ENCODE data around the gene PDE10A. TPM values are rescaled to one million over a fixed set of nuclear protein-coding genes. Genes with fewer than 3 reads are reported as not detected.

PDE10A gene
- total and polyA plus RNA-seq, 7 experiments from 2014 or later: not detected

- Histone ChIP-seq H3K36me3 (ENCODE audit: control insufficient read depth in 2 of 3, insufficient read depth in 3 of 3, low read length in 3 of 3) (no peaks in the 10 kb centered on the region), H3K4me1 (ENCODE audit: control insufficient read depth in 2 of 2, insufficient read depth in 2 of 2, low read length in 2 of 2) (no peaks in the 10 kb centered on the region), H3K9me3 (ENCODE audit: control insufficient read depth in 2 of 3, low read length in 3 of 3) (no peaks in the 10 kb centered on the region), H3K27ac (ENCODE audit: low read depth, low read length) (no peak overlapping the region), H3K27me3 (ENCODE audit: control insufficient read depth in 2 of 2, insufficient read depth in 2 of 2, low read length in 2 of 2) (no peaks in the 10 kb centered on the region), H3K4me3 (ENCODE audit: low read length) (no peak overlapping the region)
- ATAC-seq (no peak), DNase-seq (no peak)
- ChIA-PET CTCF (no interaction called here), POLR2A (no interaction called here)
- intact Hi-C loops (cut with micrococcal nuclease): no loop called here
- H3K27me3 Mint-ChIP-seq: no peaks in the 10 kb centered on the region
- H3K4me1 Mint-ChIP-seq: no peaks in the 10 kb centered on the region
- H3K36me3 Mint-ChIP-seq: no peaks in the 10 kb centered on the region
- no peak overlapping the region for H3K27ac Mint-ChIP-seq
- peaks cover 0 to 11% (median 0%) of the 10 kb centered on the region in 11 donors for H3K9me3 Mint-ChIP-seq
- H3K4me3 Mint-ChIP-seq: no peak overlapping the region
These were observed 279.7 kb downstream of the PDE10A start for GRCh38 chr6:165383323-165383722.

DNA sequence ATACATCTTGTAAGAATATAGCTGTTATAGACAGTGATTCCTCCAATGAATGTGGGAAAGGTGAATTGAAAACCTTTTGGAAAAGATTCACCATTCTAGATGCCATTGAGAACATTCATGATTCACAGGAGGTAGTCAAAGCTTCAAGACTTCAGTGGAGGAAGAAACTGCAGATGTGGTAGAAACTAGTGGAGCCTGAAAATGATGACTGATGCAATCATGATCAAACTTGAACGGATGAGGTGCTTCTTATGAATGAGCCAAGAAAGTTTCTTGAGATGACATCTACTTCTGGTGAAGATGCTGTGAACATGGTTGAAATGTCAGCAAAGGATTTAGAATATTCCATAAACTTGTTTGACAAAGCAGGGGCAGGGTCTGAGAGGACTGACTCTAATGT is 286.9 kb downstream of the PDE10A start:
- H3K36me3 ChIP-seq (ENCODE audit: control insufficient read depth in 2 of 3, insufficient read depth in 3 of 3, low read length in 3 of 3): no peaks in the 10 kb centered on the region
- Mint-ChIP-seq H3K27ac (no peak overlapping the region), H3K4me1 (no peaks in the 10 kb centered on the region), H3K27me3 (no peaks in the 10 kb centered on the region), H3K4me3 (no peak overlapping the region), H3K9me3 (peaks cover 0 to 7% (median 0%) of the 10 kb centered on the region in 11 donors), H3K36me3 (no peaks in the 10 kb centered on the region)
- POLR2A ChIA-PET: no interaction called here
- no peak overlapping the region for H3K4me3 ChIP-seq (ENCODE audit: low read length)
- intact Hi-C loops (cut with micrococcal nuclease): no loop called here
- ATAC-seq (no peak), DNase-seq (no peak)
- no peak overlapping the region for H3K27ac ChIP-seq (ENCODE audit: low read depth, low read length)
- no peaks in the 10 kb centered on the region for H3K27me3 ChIP-seq (ENCODE audit: control insufficient read depth in 2 of 2, insufficient read depth in 2 of 2, low read length in 2 of 2)
- no peaks in the 10 kb centered on the region for H3K9me3 ChIP-seq (ENCODE audit: control insufficient read depth in 2 of 3, low read length in 3 of 3)
- no peaks in the 10 kb centered on the region for H3K4me1 ChIP-seq (ENCODE audit: control insufficient read depth in 2 of 2, insufficient read depth in 2 of 2, low read length in 2 of 2)
- CTCF ChIA-PET: interaction anchor here (0.5 kb wide), 1 partner anchor 920 kb away, joined by 3 read pairs; no protein-coding TSS in a partner anchor

DNA sequence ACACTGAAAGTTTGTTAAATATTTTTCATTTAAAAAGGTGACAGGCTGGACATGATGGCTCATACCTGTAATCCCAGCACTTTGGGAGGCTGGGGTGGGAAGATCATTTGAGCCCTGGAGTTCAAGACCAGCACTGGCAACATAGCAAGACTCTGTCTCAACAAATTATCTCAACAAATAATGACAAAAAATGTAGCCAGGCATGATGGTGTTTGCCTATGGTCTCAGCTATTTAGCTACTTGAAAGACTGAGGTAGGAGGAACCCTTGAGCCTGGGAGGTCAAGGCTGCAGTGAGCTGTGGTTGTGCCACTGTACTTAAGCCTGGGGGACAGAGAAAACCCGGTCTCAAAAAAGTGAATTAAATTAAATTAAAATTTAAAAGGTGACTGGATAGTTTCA is 297.7 kb downstream of the PDE10A start:
- CTCF ChIA-PET: no interaction called here
- no peaks in the 10 kb centered on the region for H3K4me1 Mint-ChIP-seq
- H3K27me3 Mint-ChIP-seq: peaks cover 0 to 4% (median 0%) of the 10 kb centered on the region in 5 donors
- H3K4me1 ChIP-seq (ENCODE audit: control insufficient read depth in 2 of 2, insufficient read depth in 2 of 2, low read length in 2 of 2): no peaks in the 10 kb centered on the region
- peaks cover 0 to 6% (median 0%) of the 10 kb centered on the region in 5 donors for H3K36me3 Mint-ChIP-seq
- no peak for DNase-seq
- peaks cover 3 to 33% (median 11%) of the 10 kb centered on the region in 11 donors for H3K9me3 Mint-ChIP-seq
- H3K27ac ChIP-seq (ENCODE audit: low read depth, low read length): no peak overlapping the region
- no peak overlapping the region for H3K4me3 ChIP-seq (ENCODE audit: low read length)
- no peak overlapping the region for H3K4me3 Mint-ChIP-seq
- no peaks in the 10 kb centered on the region for H3K36me3 ChIP-seq (ENCODE audit: control insufficient read depth in 2 of 3, insufficient read depth in 3 of 3, low read length in 3 of 3)
- intact Hi-C loops (cut with micrococcal nuclease): no loop called here
- POLR2A ChIA-PET: no interaction called here
- H3K27ac Mint-ChIP-seq: no peak overlapping the region
- H3K9me3 ChIP-seq (ENCODE audit: control insufficient read depth in 2 of 3, low read length in 3 of 3): no peaks in the 10 kb centered on the region
- ATAC-seq: no peak
- no peaks in the 10 kb centered on the region for H3K27me3 ChIP-seq (ENCODE audit: control insufficient read depth in 2 of 2, insufficient read depth in 2 of 2, low read length in 2 of 2)

GRCh38 chr6:165345700-165346099 is 317.3 kb downstream of the PDE10A start:
- ChIA-PET CTCF (no interaction called here), POLR2A (no interaction called here)
- H3K9me3 ChIP-seq (ENCODE audit: control insufficient read depth in 2 of 3, low read length in 3 of 3): no peaks in the 10 kb centered on the region
- intact Hi-C loops (cut with micrococcal nuclease): no loop called here
- Mint-ChIP-seq H3K9me3 (peaks cover 4 to 16% (median 10%) of the 10 kb centered on the region in 11 donors), H3K4me1 (no peaks in the 10 kb centered on the region), H3K27me3 (no peaks in the 10 kb centered on the region), H3K4me3 (no peak overlapping the region), H3K36me3 (peaks cover 0 to 4% (median 0%) of the 10 kb centered on the region in 5 donors), H3K27ac (no peak overlapping the region)
- no peaks in the 10 kb centered on the region for H3K27me3 ChIP-seq (ENCODE audit: control insufficient read depth in 2 of 2, insufficient read depth in 2 of 2, low read length in 2 of 2)
- no peaks in the 10 kb centered on the region for H3K36me3 ChIP-seq (ENCODE audit: control insufficient read depth in 2 of 3, insufficient read depth in 3 of 3, low read length in 3 of 3)
- no peaks in the 10 kb centered on the region for H3K4me1 ChIP-seq (ENCODE audit: control insufficient read depth in 2 of 2, insufficient read depth in 2 of 2, low read length in 2 of 2)
- ATAC-seq (no peak), DNase-seq (no peak)
- no peak overlapping the region for H3K27ac ChIP-seq (ENCODE audit: low read depth, low read length)
- no peak overlapping the region for H3K4me3 ChIP-seq (ENCODE audit: low read length)

DNA sequence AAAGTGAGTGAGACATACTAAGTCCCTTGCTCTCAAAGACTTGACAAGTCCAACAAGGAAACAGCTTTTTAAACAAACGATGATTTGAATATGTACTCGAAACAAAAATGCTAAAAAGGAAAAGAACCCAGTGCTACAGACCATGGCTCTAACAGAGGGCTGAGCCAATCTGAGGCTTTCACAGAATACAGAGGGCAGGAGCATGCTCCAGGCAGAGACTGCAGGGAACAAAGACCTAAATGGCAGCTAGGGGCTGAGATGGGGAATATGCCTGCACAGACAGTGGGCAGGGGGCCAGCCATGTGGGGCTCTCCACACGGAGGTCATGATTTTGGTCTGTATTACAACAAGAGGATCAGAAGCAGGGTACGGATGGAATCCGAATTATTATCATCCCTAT is 322.5 kb downstream of the PDE10A start:
- Histone ChIP-seq H3K9me3 (ENCODE audit: control insufficient read depth in 2 of 3, low read length in 3 of 3) (no peaks in the 10 kb centered on the region), H3K27me3 (ENCODE audit: control insufficient read depth in 2 of 2, insufficient read depth in 2 of 2, low read length in 2 of 2) (no peaks in the 10 kb centered on the region), H3K4me1 (ENCODE audit: control insufficient read depth in 2 of 2, insufficient read depth in 2 of 2, low read length in 2 of 2) (no peaks in the 10 kb centered on the region), H3K4me3 (ENCODE audit: low read length) (no peak overlapping the region), H3K36me3 (ENCODE audit: control insufficient read depth in 2 of 3, insufficient read depth in 3 of 3, low read length in 3 of 3) (no peaks in the 10 kb centered on the region), H3K27ac (ENCODE audit: low read depth, low read length) (no peak overlapping the region)
- DNase-seq: no peak
- Mint-ChIP-seq H3K27ac (no peak overlapping the region), H3K4me1 (no peaks in the 10 kb centered on the region), H3K4me3 (no peak overlapping the region), H3K9me3 (peaks cover 0 to 7% (median 3%) of the 10 kb centered on the region in 11 donors), H3K27me3 (no peaks in the 10 kb centered on the region), H3K36me3 (no peaks in the 10 kb centered on the region)
- CTCF ChIA-PET: no interaction called here
- no peak for ATAC-seq
- intact Hi-C loops (cut with micrococcal nuclease): no loop called here
- POLR2A ChIA-PET: no interaction called here

DNA sequence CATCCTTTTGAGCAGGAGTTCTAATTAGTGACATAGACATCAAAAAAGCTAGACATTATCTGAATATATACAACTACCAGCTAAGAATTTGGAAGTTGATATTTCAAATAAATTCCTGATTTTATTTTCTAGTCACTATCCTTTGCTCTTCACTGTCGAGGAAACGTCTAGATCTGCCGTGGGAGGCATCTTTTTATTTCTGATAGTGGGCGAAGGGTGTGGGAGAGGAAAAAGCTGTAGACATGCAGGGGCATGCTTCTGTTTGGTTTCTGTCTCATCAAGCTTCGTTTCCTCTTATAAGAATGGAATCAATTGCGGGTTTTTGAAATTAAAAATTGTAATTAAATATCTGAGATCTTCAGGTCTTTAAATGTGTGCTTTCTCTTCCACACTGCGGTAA is 337.4 kb downstream of the PDE10A start:
- ChIA-PET CTCF (no interaction called here), POLR2A (no interaction called here)
- intact Hi-C loops (cut with micrococcal nuclease): no loop called here
- Histone ChIP-seq H3K4me3 (ENCODE audit: low read length) (no peak overlapping the region), H3K9me3 (ENCODE audit: control insufficient read depth in 2 of 3, low read length in 3 of 3) (peaks cover 0 to 6% (median 0%) of the 10 kb centered on the region in 3 experiments), H3K27me3 (ENCODE audit: control insufficient read depth in 2 of 2, insufficient read depth in 2 of 2, low read length in 2 of 2) (no peaks in the 10 kb centered on the region), H3K4me1 (ENCODE audit: control insufficient read depth in 2 of 2, insufficient read depth in 2 of 2, low read length in 2 of 2) (no peaks in the 10 kb centered on the region), H3K36me3 (ENCODE audit: control insufficient read depth in 2 of 3, insufficient read depth in 3 of 3, low read length in 3 of 3) (no peaks in the 10 kb centered on the region), H3K27ac (ENCODE audit: low read depth, low read length) (no peak overlapping the region)
- DNase-seq (no peak), ATAC-seq (no peak)
- Mint-ChIP-seq H3K27ac (no peak overlapping the region), H3K27me3 (no peaks in the 10 kb centered on the region), H3K4me1 (no peaks in the 10 kb centered on the region), H3K36me3 (peaks cover 0 to 4% (median 0%) of the 10 kb centered on the region in 5 donors), H3K4me3 (no peak overlapping the region), H3K9me3 (peaks cover 8 to 23% (median 15%) of the 10 kb centered on the region in 11 donors)

GRCh38 chr6:165321555-165322145 is 341.4 kb downstream of the PDE10A start:
- H3K27ac Mint-ChIP-seq: no peak overlapping the region
- Histone ChIP-seq H3K9me3 (ENCODE audit: control insufficient read depth in 2 of 3, low read length in 3 of 3) (peaks cover 0 to 6% (median 0%) of the 10 kb centered on the region in 3 experiments), H3K4me1 (ENCODE audit: control insufficient read depth in 2 of 2, insufficient read depth in 2 of 2, low read length in 2 of 2) (no peaks in the 10 kb centered on the region), H3K4me3 (ENCODE audit: low read length) (no peak overlapping the region), H3K27ac (ENCODE audit: low read depth, low read length) (no peak overlapping the region), H3K36me3 (ENCODE audit: control insufficient read depth in 2 of 3, insufficient read depth in 3 of 3, low read length in 3 of 3) (no peaks in the 10 kb centered on the region), H3K27me3 (ENCODE audit: control insufficient read depth in 2 of 2, insufficient read depth in 2 of 2, low read length in 2 of 2) (no peaks in the 10 kb centered on the region)
- intact Hi-C loops (cut with micrococcal nuclease): no loop called here
- H3K4me3 Mint-ChIP-seq: no peak overlapping the region
- no peaks in the 10 kb centered on the region for H3K4me1 Mint-ChIP-seq
- peaks cover 0 to 4% (median 0%) of the 10 kb centered on the region in 5 donors for H3K36me3 Mint-ChIP-seq
- CTCF ChIA-PET: no interaction called here
- peaks cover 8 to 27% (median 21%) of the 10 kb centered on the region in 11 donors for H3K9me3 Mint-ChIP-seq
- POLR2A ChIA-PET: no interaction called here
- no peak for DNase-seq
- ATAC-seq: no peak
- peaks cover 0 to 8% (median 0%) of the 10 kb centered on the region in 5 donors for H3K27me3 Mint-ChIP-seq
